KOPT-K1 (cell line): ENCODE measurements around the gene CFAP20DC.
"Not testable (repeated sequence)": the region's sequence is repeated elsewhere in the genome, so short reads cannot be mapped to it uniquely, and the experiment has no call there.

Source experiments
- H3K27ac ChIP-seq: fragments of 200-600 bp; sonication (generic); 2 replicates; pipeline ENCODE4 v1.5.1; 2016; ENCODE audit warnings: antibody characterized with exemption, mild to moderate bottlenecking, low read depth, low read length; ENCODE audit not compliant: poor library complexity, severe bottlenecking
- H3K36me3 ChIP-seq: fragments of 200-600 bp; sonication (generic); 2 replicates; pipeline ENCODE4 v1.5.1; 2017; ENCODE audit warnings: antibody characterized with exemption, mild to moderate bottlenecking, low read length, moderate library complexity; ENCODE audit not compliant: insufficient read depth
- H3K9me3 ChIP-seq: fragments of 200-600 bp; sonication (generic); 2 replicates; pipeline ENCODE4 v1.5.1; 2017; ENCODE audit warnings: antibody characterized with exemption, low read length, mild to moderate bottlenecking; ENCODE audit not compliant: insufficient read depth, poor library complexity, severe bottlenecking

Gene CFAP20DC

GRCh38 chr3:58888087-58888486 lies 161.7 kb downstream of the CFAP20DC start:
- Histone ChIP-seq H3K27ac (no peak overlapping the region), H3K9me3 (no peaks in the 10 kb centered on the region), H3K36me3 (no peaks in the 10 kb centered on the region)

- no peak overlapping the region for H3K27ac ChIP-seq
- no peaks in the 10 kb centered on the region for H3K36me3 ChIP-seq
Observed at GRCh38 chr3:58884453-58884852, 165.4 kb downstream of the CFAP20DC start.

GRCh38 chr3:58880182-58880581 lies 169.6 kb downstream of the CFAP20DC start:
- Histone ChIP-seq H3K27ac (no peak overlapping the region), H3K36me3 (no peaks in the 10 kb centered on the region), H3K9me3 (no peaks in the 10 kb centered on the region)

More at GRCh38 chr3:58884453-58884852, 165.4 kb downstream of the CFAP20DC start:
- no peaks in the 10 kb centered on the region for H3K9me3 ChIP-seq

GRCh38 chr3:58874795-58875194 lies 175.0 kb downstream of the CFAP20DC start:
- H3K27ac ChIP-seq, result no peak overlapping the region
- H3K36me3 ChIP-seq, result no peaks in the 10 kb centered on the region
- no peaks in the 10 kb centered on the region for H3K9me3 ChIP-seq

- Histone ChIP-seq H3K27ac (no peak overlapping the region), H3K36me3 (no peaks in the 10 kb centered on the region), H3K9me3 (no peaks in the 10 kb centered on the region)
Observed at GRCh38 chr3:58874248-58874741, 175.5 kb downstream of the CFAP20DC start.

GRCh38 chr3:58868097-58868779 lies 181.6 kb downstream of the CFAP20DC start:
- no peak overlapping the region for H3K27ac ChIP-seq
- H3K9me3 ChIP-seq, result no peaks in the 10 kb centered on the region
- no peaks in the 10 kb centered on the region for H3K36me3 ChIP-seq

GRCh38 chr3:58867621-58868020 lies 182.2 kb downstream of the CFAP20DC start:
- no peaks in the 10 kb centered on the region for H3K9me3 ChIP-seq
- no peak overlapping the region for H3K27ac ChIP-seq
- H3K36me3 ChIP-seq, result no peaks in the 10 kb centered on the region

GRCh38 chr3:58866079-58866478 lies 183.7 kb downstream of the CFAP20DC start:
- H3K9me3 ChIP-seq, result no peaks in the 10 kb centered on the region
- no peak overlapping the region for H3K27ac ChIP-seq
- H3K36me3 ChIP-seq, result no peaks in the 10 kb centered on the region

- no peak overlapping the region for H3K27ac ChIP-seq
- H3K9me3 ChIP-seq, result no peaks in the 10 kb centered on the region
- no peaks in the 10 kb centered on the region for H3K36me3 ChIP-seq
Observed at GRCh38 chr3:58864480-58864879, 185.3 kb downstream of the CFAP20DC start.

GRCh38 chr3:58863206-58863605 lies 186.6 kb downstream of the CFAP20DC start:
- Histone ChIP-seq H3K9me3 (no peaks in the 10 kb centered on the region), H3K36me3 (no peaks in the 10 kb centered on the region), H3K27ac (no peak overlapping the region)

GRCh38 chr3:58861551-58861950 lies 188.3 kb downstream of the CFAP20DC start:
- Histone ChIP-seq H3K9me3 (no peaks in the 10 kb centered on the region), H3K36me3 (no peaks in the 10 kb centered on the region), H3K27ac (no peak overlapping the region)

- Histone ChIP-seq H3K9me3 (no peaks in the 10 kb centered on the region), H3K36me3 (no peaks in the 10 kb centered on the region), H3K27ac (no peak overlapping the region)
Observed at GRCh38 chr3:58858126-58858525, 191.7 kb downstream of the CFAP20DC start.

- H3K9me3 ChIP-seq, result no peaks in the 10 kb centered on the region
- no peak overlapping the region for H3K27ac ChIP-seq
- H3K36me3 ChIP-seq, result no peaks in the 10 kb centered on the region
Observed at GRCh38 chr3:58857402-58857801, 192.4 kb downstream of the CFAP20DC start.

GRCh38 chr3:58848826-58849225 lies 201.0 kb downstream of the CFAP20DC start:
- no peak overlapping the region for H3K27ac ChIP-seq
- no peaks in the 10 kb centered on the region for H3K9me3 ChIP-seq
- H3K36me3 ChIP-seq, result no peaks in the 10 kb centered on the region

GRCh38 chr3:58842050-58842747 lies 207.6 kb downstream of the CFAP20DC start:
- H3K9me3 ChIP-seq, H3K27ac ChIP-seq, H3K36me3 ChIP-seq: not testable (repeated sequence)

GRCh38 chr3:58840949-58841348 lies 208.9 kb downstream of the CFAP20DC start:
- H3K27ac ChIP-seq, result no peak overlapping the region
- no peaks in the 10 kb centered on the region for H3K9me3 ChIP-seq
- H3K36me3 ChIP-seq, result no peaks in the 10 kb centered on the region
